ENCODE data around the gene MCUB. TPM values are rescaled to one million over a fixed set of nuclear protein-coding genes. Genes with fewer than 3 reads are reported as not detected.
"Not testable (repeated sequence)": the region's sequence is repeated elsewhere in the genome, so short reads cannot be mapped to it uniquely, and the experiment has no call there.

Gene MCUB
- total RNA-seq, 1 donor from 2014 or later, result 3.9 TPM

- Mint-ChIP-seq H3K36me3 (ENCODE audit: insufficient read depth) (peaks cover 24% of the 10 kb centered on the region), H3K27ac (no peak overlapping the region), H3K4me3 (ENCODE audit: low read depth) (no peak overlapping the region), H3K9me3 (ENCODE audit: low read depth) (peaks cover 31% of the 10 kb centered on the region), H3K4me1 (ENCODE audit: low read depth) (no peaks in the 10 kb centered on the region), H3K27me3 (no peaks in the 10 kb centered on the region)
- no peak for TF ChIP-seq CTCF (IDR thresholded peaks at IDR 0.05; ENCODE audit: unreplicated experiment)
- no peak for DNase-seq (ENCODE audit: low spot score, unreplicated experiment)
Measured at GRCh38 chr4:109676886-109677285, 116.8 kb downstream of the MCUB start.

GRCh38 chr4:109678472-109678871, 118.4 kb downstream of the MCUB start:
- not testable (repeated sequence) for H3K27me3 Mint-ChIP-seq; H3K4me1 Mint-ChIP-seq (ENCODE audit: low read depth); H3K27ac Mint-ChIP-seq; H3K4me3 Mint-ChIP-seq (ENCODE audit: low read depth); DNase-seq (ENCODE audit: low spot score, unreplicated experiment)
- Mint-ChIP-seq H3K9me3 (ENCODE audit: low read depth) (peaks cover 31% of the 10 kb centered on the region), H3K36me3 (ENCODE audit: insufficient read depth) (peaks cover 32% of the 10 kb centered on the region)

GRCh38 chr4:109678925-109679324, 118.9 kb downstream of the MCUB start:
- DNase-seq (ENCODE audit: low spot score, unreplicated experiment); H3K27ac Mint-ChIP-seq; H3K4me3 Mint-ChIP-seq (ENCODE audit: low read depth); H3K4me1 Mint-ChIP-seq (ENCODE audit: low read depth); H3K27me3 Mint-ChIP-seq: not testable (repeated sequence)
- Mint-ChIP-seq H3K36me3 (ENCODE audit: insufficient read depth) (peaks cover 36% of the 10 kb centered on the region), H3K9me3 (ENCODE audit: low read depth) (peaks cover 34% of the 10 kb centered on the region)

- no peak for TF ChIP-seq CTCF (IDR thresholded peaks at IDR 0.05; ENCODE audit: unreplicated experiment)
- H3K27ac Mint-ChIP-seq, result no peak overlapping the region
- peaks cover 24% of the 10 kb centered on the region for H3K9me3 Mint-ChIP-seq (ENCODE audit: low read depth)
- no peaks in the 10 kb centered on the region for H3K4me1 Mint-ChIP-seq (ENCODE audit: low read depth)
- peaks cover 53% of the 10 kb centered on the region for H3K36me3 Mint-ChIP-seq (ENCODE audit: insufficient read depth)
- DNase-seq (ENCODE audit: low spot score, unreplicated experiment), result no peak
- no peaks in the 10 kb centered on the region for H3K27me3 Mint-ChIP-seq
- no peak overlapping the region for H3K4me3 Mint-ChIP-seq (ENCODE audit: low read depth)
Measured at GRCh38 chr4:109682875-109683274, 122.8 kb downstream of the MCUB start.

GRCh38 chr4:109683621-109684253, 123.7 kb downstream of the MCUB start:
- Mint-ChIP-seq H3K4me3 (ENCODE audit: low read depth) (no peak overlapping the region), H3K4me1 (ENCODE audit: low read depth) (no peaks in the 10 kb centered on the region)

GRCh38 chr4:109684727-109685126, 124.7 kb downstream of the MCUB start:
- Mint-ChIP-seq H3K27ac (no peak overlapping the region), H3K9me3 (ENCODE audit: low read depth) (peaks cover 21% of the 10 kb centered on the region), H3K4me1 (ENCODE audit: low read depth) (no peaks in the 10 kb centered on the region), H3K27me3 (no peaks in the 10 kb centered on the region), H3K36me3 (ENCODE audit: insufficient read depth) (peaks cover 54% of the 10 kb centered on the region), H3K4me3 (ENCODE audit: low read depth) (no peak overlapping the region)
- no peak for TF ChIP-seq CTCF (IDR thresholded peaks at IDR 0.05; ENCODE audit: unreplicated experiment)
- no peak for DNase-seq (ENCODE audit: low spot score, unreplicated experiment)

More at GRCh38 chr4:109683621-109684253, 123.7 kb downstream of the MCUB start:
- Mint-ChIP-seq H3K27ac (no peak overlapping the region), H3K36me3 (ENCODE audit: insufficient read depth) (peaks cover 53% of the 10 kb centered on the region), H3K9me3 (ENCODE audit: low read depth) (peaks cover 24% of the 10 kb centered on the region), H3K27me3 (no peaks in the 10 kb centered on the region)
- no peak for DNase-seq (ENCODE audit: low spot score, unreplicated experiment)
- TF ChIP-seq CTCF (IDR thresholded peaks at IDR 0.05; ENCODE audit: unreplicated experiment), result no peak
